IPS-18a (cell line): ENCODE measurements around the gene SKIC8.
A peak's percentile ranks its signal among the peaks of the same experiment; 100 is the strongest.

ENCODE experiments used
- H3K27ac ChIP-seq: one replicate; pipeline ENCODE4 v1.5.1; 2013; ENCODE audit warnings: low read length
- H3K27me3 ChIP-seq: one replicate; pipeline ENCODE4 v1.6.1; 2013; ENCODE audit warnings: mild to moderate bottlenecking, low read length; ENCODE audit not compliant: control insufficient read depth, insufficient read depth
- H3K36me3 ChIP-seq: one replicate; pipeline ENCODE4 v1.6.1; 2013; ENCODE audit warnings: low read depth, low read length; ENCODE audit not compliant: control insufficient read depth
- H3K4me1 ChIP-seq: one replicate; pipeline ENCODE4 v1.6.1; 2013; ENCODE audit warnings: low read depth, low read length; ENCODE audit not compliant: control insufficient read depth
- H3K4me3 ChIP-seq: one replicate; pipeline ENCODE4 v1.5.1; 2013; ENCODE audit warnings: low read length
- H3K9ac ChIP-seq: one replicate; pipeline ENCODE4 v1.6.1; 2013; ENCODE audit warnings: mild to moderate bottlenecking, low read length, moderate library complexity
- H3K9me3 ChIP-seq: one replicate; pipeline ENCODE4 v1.6.1; 2013; ENCODE audit warnings: low read depth, low read length; ENCODE audit not compliant: control insufficient read depth

Gene SKIC8

GRCh38 chr15:78335985-78336384 is 36.6 kb upstream of the SKIC8 start:
- Histone ChIP-seq H3K27me3 (peaks cover 27% of the 10 kb centered on the region), H3K9me3 (no peaks in the 10 kb centered on the region), H3K27ac (no peak overlapping the region), H3K4me1 (peaks cover 15% of the 10 kb centered on the region), H3K36me3 (no peaks in the 10 kb centered on the region), H3K4me3 (no peak overlapping the region), H3K9ac (no peak overlapping the region)

- Histone ChIP-seq H3K4me3 (no peak overlapping the region), H3K4me1 (peaks cover 14% of the 10 kb centered on the region), H3K36me3 (no peaks in the 10 kb centered on the region), H3K9me3 (no peaks in the 10 kb centered on the region), H3K27ac (no peak overlapping the region), H3K9ac (no peak overlapping the region), H3K27me3 (peaks cover 17% of the 10 kb centered on the region)
Observed at GRCh38 chr15:78334845-78335244, 35.4 kb upstream of the SKIC8 start.

- Histone ChIP-seq H3K9me3 (no peaks in the 10 kb centered on the region), H3K4me1 (peaks cover 10% of the 10 kb centered on the region), H3K36me3 (no peaks in the 10 kb centered on the region), H3K27me3 (no peaks in the 10 kb centered on the region), H3K4me3 (no peak overlapping the region), H3K9ac (no peak overlapping the region), H3K27ac (no peak overlapping the region)
Observed at GRCh38 chr15:78329625-78330024, 30.2 kb upstream of the SKIC8 start.

- peaks cover 20% of the 10 kb centered on the region for H3K4me1 ChIP-seq
- H3K4me3 ChIP-seq, result no peak overlapping the region
- H3K9ac ChIP-seq, result no peak overlapping the region
- H3K27me3 ChIP-seq, result no peaks in the 10 kb centered on the region
- no peaks in the 10 kb centered on the region for H3K36me3 ChIP-seq
- H3K9me3 ChIP-seq, result no peaks in the 10 kb centered on the region
- H3K27ac ChIP-seq, result no peak overlapping the region
Observed at GRCh38 chr15:78327466-78327865, 28.1 kb upstream of the SKIC8 start.

GRCh38 chr15:78325092-78325843 is 25.9 kb upstream of the SKIC8 start:
- Histone ChIP-seq H3K4me1 (peaks cover 24% of the 10 kb centered on the region), H3K27ac (no peak overlapping the region), H3K9me3 (no peaks in the 10 kb centered on the region), H3K36me3 (no peaks in the 10 kb centered on the region), H3K9ac (no peak overlapping the region), H3K4me3 (no peak overlapping the region), H3K27me3 (no peaks in the 10 kb centered on the region)

DNA sequence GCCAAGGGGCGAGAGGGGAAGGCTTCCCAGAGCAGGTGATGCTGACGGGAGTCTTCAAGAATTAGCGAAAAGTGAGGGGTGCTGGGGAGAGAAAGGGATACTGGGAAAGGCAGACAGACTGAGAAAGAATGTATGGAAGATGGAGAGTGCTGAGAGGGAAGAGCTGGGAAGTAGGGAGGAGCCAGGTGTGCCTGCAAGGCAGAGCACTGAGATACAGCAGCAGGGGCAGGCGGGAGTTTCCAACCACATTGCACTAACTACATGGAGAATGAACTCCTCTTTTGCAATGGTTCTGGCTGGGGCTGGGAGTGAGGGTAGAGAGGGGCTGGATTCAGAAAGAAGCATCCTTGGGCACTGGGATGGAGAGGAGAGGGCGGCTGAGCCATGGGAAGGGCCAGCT is 24.7 kb upstream of the SKIC8 start:
- Histone ChIP-seq H3K27ac (no peak overlapping the region), H3K36me3 (no peaks in the 10 kb centered on the region), H3K9me3 (no peaks in the 10 kb centered on the region), H3K4me3 (no peak overlapping the region), H3K9ac (no peak overlapping the region), H3K27me3 (no peaks in the 10 kb centered on the region), H3K4me1 (peaks cover 24% of the 10 kb centered on the region)

DNA sequence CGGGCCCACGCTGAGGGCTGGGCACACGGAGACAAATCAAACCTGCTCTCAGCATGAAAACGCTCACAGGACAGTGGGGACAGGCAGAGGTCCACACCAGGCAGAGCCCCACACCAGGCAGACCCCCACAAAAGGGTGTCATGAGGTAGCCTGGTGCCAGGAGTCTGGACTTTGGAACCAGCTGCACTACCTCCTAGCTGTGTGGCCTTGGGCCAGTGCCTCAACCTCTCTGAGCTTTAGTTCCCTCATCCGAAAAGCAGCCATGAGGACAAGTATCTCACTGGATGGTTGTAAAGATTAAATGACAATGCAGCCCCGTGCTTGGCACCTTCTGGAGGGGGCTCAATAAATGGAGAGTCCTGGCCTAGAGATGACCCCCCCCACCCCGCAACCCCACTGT is 24.3 kb upstream of the SKIC8 start:
- no peak overlapping the region for H3K4me3 ChIP-seq
- H3K4me1 ChIP-seq, result peaks cover 24% of the 10 kb centered on the region
- no peaks in the 10 kb centered on the region for H3K9me3 ChIP-seq
- H3K36me3 ChIP-seq, result no peaks in the 10 kb centered on the region
- H3K9ac ChIP-seq, result no peak overlapping the region
- H3K27me3 ChIP-seq, result no peaks in the 10 kb centered on the region
- H3K27ac ChIP-seq, result no peak overlapping the region

DNA sequence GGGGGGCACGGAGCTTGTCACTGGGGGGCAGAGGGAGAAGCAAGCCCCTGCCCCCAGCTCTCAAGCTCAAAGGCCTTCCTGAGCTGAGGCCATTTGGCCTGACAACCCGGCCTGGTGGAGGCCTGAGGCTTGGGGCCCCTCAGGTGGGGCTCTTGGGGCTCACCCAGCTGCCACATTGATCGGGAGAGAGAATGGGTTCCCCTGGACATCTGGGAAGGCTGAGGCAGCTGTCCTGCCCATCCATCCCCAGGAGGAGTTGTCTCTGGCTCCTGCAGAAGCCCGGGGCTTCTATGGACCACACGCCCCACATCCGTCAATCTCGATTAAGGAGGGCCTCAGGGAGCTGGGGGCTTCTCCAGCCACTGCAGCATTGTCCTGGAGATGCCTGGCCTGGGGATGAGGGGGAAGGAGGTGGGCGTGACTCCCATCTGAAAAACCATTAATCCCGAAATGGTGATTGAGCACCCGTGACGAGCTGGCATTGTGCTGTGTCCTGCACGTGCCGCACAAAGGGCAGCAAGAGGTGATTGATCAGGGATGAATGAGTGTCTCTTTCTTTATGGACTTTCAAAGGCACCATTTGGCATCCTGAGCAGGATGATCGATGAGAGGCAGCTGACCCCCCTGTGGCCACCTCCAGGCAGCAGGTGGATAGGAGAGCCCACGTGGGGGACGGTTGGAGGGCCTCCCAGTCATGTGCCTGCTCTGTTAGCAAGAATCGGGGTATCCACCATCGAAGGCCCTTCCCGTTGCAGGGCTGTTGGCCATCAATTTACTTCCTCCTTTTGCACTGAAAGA is 23.5 kb upstream of the SKIC8 start:
- Histone ChIP-seq H3K27ac (peak overlapping the region; percentile 18), H3K9ac (peak overlapping the region; percentile 38), H3K9me3 (no peaks in the 10 kb centered on the region), H3K36me3 (no peaks in the 10 kb centered on the region), H3K4me1 (peaks cover 24% of the 10 kb centered on the region), H3K4me3 (no peak overlapping the region), H3K27me3 (no peaks in the 10 kb centered on the region)

DNA sequence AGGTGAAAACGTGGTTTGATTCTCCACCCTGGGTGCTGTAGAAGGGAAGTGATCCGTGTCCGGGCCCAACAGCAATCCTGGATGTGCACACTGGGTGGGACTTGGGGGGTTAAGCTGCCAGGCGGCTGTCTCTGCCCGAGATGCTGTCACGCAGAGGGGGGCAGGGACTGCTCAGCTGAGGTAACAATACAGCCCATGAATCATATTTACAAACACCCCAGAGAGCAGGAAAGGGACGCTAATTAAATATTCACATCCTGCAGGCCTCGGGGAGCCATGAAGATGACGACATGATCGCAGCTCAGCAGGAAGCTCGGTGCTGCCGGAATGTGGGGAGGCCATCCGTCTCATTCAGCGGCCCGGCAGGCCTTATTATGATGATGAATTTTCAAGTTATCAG is 22.8 kb upstream of the SKIC8 start:
- Histone ChIP-seq H3K36me3 (no peaks in the 10 kb centered on the region), H3K4me3 (no peak overlapping the region), H3K9ac (peak overlapping the region; percentile 38), H3K4me1 (peaks cover 25% of the 10 kb centered on the region), H3K9me3 (no peaks in the 10 kb centered on the region), H3K27ac (peak overlapping the region; percentile 18), H3K27me3 (no peaks in the 10 kb centered on the region)

- no peak overlapping the region for H3K4me3 ChIP-seq
- H3K9ac ChIP-seq, result peak overlapping the region; percentile 38
- H3K27ac ChIP-seq, result no peak overlapping the region
Observed at GRCh38 chr15:78321786-78322185, 22.4 kb upstream of the SKIC8 start.

GRCh38 chr15:78321041-78321570 is 21.7 kb upstream of the SKIC8 start:
- Histone ChIP-seq H3K4me1 (peaks cover 36% of the 10 kb centered on the region), H3K9ac (no peak overlapping the region), H3K36me3 (no peaks in the 10 kb centered on the region), H3K27me3 (no peaks in the 10 kb centered on the region), H3K4me3 (no peak overlapping the region), H3K27ac (no peak overlapping the region), H3K9me3 (no peaks in the 10 kb centered on the region)

More at GRCh38 chr15:78321786-78322185, 22.4 kb upstream of the SKIC8 start:
- peaks cover 29% of the 10 kb centered on the region for H3K4me1 ChIP-seq
- H3K36me3 ChIP-seq, result no peaks in the 10 kb centered on the region
- H3K9me3 ChIP-seq, result no peaks in the 10 kb centered on the region
- H3K27me3 ChIP-seq, result no peaks in the 10 kb centered on the region
